GM12864 (cell line): Measurements from ENCODE around the gene RDH16.

Experiments used
- DNase-seq: peaks from one replicate; pipeline ENCODE4 v3.0.0-alpha.2; 2011; ENCODE audit warnings: low read depth
- H3K4me3 ChIP-seq: 2 replicates; pipeline ENCODE4 v1.5.1; 2011; ENCODE audit warnings: mild to moderate bottlenecking, low read depth, low read length, control low read depth
- TF ChIP-seq, protein P1 (sequence below): IDR thresholded peaks from 2 replicates; pipeline ENCODE4 v1.5.1; 2011; ENCODE audit warnings: low read depth, mild to moderate bottlenecking, moderate library complexity, low read length, control low read depth, inconsistent platforms; ENCODE audit errors: missing control alignments

Gene RDH16

DNA sequence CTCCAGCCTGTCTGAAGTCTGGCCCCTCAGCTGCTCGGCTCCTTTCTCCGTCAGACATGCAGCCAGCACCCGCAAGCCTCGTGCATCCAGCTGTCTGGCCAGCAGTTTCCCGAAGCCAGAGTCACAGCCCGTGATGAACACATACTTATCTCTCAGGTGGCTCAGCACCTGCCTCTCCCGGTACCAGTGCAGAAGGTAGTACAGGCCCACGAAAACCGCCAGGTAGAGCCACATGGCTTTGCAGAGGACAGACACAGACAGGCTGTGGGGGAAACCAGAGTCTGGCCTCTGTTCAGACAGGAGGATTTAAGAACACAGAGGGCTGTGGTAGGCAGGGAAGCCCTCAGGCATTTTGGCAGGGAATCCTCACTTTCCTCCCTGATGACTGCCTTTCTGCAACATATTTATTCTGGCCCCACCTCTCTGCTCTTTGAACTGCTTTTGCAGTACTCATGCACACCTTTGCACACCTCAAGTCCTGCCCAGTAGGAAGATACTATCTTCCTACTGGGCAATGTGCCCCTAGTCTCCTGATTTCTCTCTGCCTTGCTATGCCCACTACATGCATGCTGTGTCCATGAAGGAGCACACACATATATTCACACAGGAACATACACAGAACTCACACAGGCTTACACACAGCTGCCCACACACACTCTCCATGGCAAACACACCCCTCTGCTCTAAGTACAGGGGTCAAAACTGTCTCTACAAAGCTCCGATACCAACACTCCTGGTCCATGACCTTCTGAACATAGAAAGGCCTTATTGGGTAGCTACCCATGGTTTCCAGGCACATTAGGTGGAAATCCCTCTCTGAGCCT is at the start of gene RDH16:
Gene RDH16, minus strand, starts transcription at position 380 of the 824 bp plus-strand sequence. Its CDS starts 146 bp downstream, at position 234.
- TF ChIP-seq, protein P1, sequence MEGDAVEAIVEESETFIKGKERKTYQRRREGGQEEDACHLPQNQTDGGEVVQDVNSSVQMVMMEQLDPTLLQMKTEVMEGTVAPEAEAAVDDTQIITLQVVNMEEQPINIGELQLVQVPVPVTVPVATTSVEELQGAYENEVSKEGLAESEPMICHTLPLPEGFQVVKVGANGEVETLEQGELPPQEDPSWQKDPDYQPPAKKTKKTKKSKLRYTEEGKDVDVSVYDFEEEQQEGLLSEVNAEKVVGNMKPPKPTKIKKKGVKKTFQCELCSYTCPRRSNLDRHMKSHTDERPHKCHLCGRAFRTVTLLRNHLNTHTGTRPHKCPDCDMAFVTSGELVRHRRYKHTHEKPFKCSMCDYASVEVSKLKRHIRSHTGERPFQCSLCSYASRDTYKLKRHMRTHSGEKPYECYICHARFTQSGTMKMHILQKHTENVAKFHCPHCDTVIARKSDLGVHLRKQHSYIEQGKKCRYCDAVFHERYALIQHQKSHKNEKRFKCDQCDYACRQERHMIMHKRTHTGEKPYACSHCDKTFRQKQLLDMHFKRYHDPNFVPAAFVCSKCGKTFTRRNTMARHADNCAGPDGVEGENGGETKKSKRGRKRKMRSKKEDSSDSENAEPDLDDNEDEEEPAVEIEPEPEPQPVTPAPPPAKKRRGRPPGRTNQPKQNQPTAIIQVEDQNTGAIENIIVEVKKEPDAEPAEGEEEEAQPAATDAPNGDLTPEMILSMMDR, result no peak
- DNase-seq, result no peak
- no peak within 1 kb of the TSS for H3K4me3 ChIP-seq

DNA sequence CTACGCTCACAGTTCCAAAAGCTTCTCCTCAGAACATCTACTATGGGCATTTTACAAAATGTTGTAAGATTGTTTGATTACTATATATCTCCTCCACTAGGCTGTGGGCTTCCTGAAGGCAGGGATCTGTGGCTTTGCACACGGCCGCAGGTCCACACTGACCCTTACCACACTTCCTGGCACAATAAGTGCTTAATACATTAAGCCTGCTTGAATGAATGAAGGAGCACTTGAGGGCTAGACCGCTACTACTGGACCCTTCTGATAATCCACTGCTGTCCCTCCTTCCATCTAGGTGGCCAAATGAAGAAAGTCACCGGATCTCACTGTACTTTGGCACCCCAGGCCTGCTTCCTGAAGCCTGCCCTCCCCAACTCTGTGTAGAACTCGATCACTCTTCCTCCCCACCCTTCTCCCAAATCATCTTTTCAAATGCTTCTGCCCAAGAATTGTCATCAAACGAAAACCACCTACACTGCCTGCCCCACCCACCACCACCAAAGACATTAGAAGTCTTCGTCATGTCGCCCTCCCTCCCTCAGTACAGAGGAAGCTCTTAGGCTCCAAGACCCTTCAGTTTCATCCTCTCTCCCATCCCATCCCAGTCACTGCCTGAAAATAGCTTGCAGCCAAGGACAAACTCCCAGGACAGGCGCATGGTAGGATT is 49.5 kb upstream of the RDH16 start:
- DNase-seq, result no peak
- TF ChIP-seq, protein P1, result no peak
- peak overlapping the region; percentile 46 for H3K4me3 ChIP-seq

- peak within 1 kb of the TSS; percentile 82 for H3K4me3 ChIP-seq
- no peak for DNase-seq
Measured at GRCh38 chr12:57005980-57006808, 48.8 kb upstream of the RDH16 start, which contains the start of gene ZBTB39. TSS of gene ZBTB39 (minus strand) at chr12:57006546. CDS start at chr12:57004917, 1,629 bp downstream.

GRCh38 chr12:57004651-57005050 is 47.2 kb upstream of the RDH16 start:
- TF ChIP-seq, protein P1, result no peak
- H3K4me3 ChIP-seq, result no peak overlapping the region
- no peak for DNase-seq

More at GRCh38 chr12:57005980-57006808, 48.8 kb upstream of the RDH16 start, which contains the start of gene ZBTB39:
- TF ChIP-seq, protein P1, result peak; percentile 67

DNA sequence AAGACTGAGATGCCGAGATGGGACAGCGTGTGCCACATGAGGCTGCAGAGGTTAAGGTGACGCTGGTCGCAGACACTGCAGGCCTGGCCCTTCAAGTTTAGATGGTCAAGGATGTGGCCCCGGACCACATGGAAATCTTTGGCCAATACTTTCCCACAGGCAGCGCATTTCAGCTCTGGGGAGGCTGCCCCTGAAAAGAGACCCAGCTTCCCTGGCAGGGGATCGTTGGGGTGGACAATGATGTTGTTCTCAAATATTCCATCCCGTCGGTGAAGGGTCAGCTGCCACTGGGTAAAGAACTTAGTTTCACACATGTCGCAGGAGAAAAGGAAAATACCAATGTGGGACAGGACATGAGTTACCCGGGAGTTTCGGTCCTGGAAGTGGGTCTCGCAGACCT is 46.0 kb upstream of the RDH16 start:
- no peak overlapping the region for H3K4me3 ChIP-seq
- no peak for DNase-seq
- TF ChIP-seq, protein P1, result no peak

DNA sequence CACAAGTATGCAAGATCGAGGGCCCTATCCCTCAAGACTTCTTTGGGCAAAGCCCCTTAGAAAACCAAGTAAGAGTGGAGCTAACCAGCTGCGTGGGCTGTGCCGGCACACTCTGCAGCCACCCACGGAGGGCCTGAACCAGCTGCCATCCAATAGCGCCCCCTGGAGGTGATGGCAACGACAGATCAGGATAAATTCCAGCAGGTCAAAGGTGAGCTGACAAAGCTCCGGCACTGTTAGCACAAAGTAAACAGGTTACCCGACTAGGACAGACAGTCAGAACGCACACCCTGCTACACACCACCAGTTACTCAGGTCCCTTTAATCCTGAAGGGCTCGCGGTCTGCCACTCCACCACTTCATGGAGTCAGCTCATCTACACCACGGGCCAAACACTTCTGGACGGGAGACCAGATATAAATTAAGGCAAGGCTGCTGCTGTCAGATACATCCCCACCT is 44.1 kb upstream of the RDH16 start:
- no peak for DNase-seq
- no peak overlapping the region for H3K4me3 ChIP-seq
- TF ChIP-seq, protein P1, result peak; percentile 81
